ELR (cell line): ENCODE data around the gene SMARCA2.

ENCODE experiments used
- DNase-seq: peaks from one replicate; pipeline ENCODE4 v3.0.0-alpha.2; 2015; ENCODE audit warnings: low read depth

SMARCA2 gene

GRCh38 chr9:2015581-2016407 lies 647 bp downstream of the SMARCA2 start:
- DNase-seq = peak; percentile 59

- DNase-seq = peak; percentile 77
Observed at GRCh38 chr9:2016408-2017330, 1.5 kb downstream of the SMARCA2 start.

DNA sequence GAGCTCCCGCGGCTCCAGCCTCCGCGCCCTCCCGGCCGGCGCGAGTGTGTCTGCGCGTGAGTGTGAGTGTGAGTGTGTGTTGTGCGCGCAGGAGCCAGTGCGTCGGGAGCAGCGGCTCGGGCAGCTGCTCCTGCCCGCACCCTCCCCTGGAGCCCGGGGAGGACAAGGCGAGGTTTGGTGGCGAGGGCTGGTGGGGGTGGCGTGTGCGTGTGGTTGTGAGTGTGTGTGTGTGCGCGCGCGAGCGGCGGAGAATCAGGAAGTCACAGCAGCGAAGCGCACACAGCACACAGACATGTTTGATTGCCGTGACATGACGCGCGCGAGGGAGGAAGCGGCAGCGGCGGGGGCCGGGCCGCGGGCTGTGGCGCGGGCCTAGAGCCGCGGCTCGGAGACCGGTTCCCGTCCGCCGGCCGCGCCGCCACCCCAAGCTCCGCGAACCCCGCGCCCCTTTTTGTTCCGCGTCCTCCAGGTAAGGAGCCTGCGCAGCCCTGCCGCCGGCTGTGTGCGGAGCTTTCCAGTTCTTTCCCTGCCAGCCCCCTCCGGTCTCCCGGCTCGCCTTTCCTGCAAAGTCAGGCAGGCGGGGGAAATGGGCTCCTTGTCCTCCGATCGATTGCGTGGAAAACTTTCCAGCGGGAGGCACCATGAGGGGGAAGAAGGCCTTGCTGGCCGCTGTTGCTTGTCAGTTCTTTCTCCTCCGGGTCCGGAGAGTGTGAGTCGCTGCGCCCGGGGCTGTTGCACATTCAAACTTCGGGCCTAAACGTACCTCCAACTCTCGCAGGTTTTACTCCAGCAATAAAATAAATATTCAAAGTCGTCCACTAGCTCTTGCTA lies 2.4 kb downstream of the SMARCA2 start:
- peak; percentile 70 for DNase-seq

DNA sequence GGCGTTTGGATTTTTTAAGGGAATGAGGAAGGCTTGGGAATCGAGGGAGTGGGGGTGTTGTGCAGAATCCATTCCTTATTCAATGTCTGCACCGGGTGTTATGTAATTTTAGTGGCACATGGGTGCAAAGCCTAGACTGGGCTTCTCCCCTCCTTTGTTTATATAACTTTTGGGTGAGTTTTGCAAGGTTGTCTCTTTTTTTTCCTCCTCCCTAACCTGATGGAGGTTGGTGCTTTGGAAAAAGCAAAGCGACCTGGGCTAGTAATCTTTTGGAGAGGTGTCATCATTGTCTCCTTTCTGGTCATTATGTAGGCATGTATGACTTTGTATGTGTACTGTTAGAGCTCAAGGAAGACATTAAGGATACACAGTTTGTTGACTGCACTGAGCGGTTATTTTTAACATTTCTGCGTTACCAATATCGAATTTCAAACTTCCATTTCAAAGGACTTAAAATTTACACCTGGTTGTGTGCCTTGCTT lies 3.1 kb downstream of the SMARCA2 start:
- peak; percentile 12 for DNase-seq

DNA sequence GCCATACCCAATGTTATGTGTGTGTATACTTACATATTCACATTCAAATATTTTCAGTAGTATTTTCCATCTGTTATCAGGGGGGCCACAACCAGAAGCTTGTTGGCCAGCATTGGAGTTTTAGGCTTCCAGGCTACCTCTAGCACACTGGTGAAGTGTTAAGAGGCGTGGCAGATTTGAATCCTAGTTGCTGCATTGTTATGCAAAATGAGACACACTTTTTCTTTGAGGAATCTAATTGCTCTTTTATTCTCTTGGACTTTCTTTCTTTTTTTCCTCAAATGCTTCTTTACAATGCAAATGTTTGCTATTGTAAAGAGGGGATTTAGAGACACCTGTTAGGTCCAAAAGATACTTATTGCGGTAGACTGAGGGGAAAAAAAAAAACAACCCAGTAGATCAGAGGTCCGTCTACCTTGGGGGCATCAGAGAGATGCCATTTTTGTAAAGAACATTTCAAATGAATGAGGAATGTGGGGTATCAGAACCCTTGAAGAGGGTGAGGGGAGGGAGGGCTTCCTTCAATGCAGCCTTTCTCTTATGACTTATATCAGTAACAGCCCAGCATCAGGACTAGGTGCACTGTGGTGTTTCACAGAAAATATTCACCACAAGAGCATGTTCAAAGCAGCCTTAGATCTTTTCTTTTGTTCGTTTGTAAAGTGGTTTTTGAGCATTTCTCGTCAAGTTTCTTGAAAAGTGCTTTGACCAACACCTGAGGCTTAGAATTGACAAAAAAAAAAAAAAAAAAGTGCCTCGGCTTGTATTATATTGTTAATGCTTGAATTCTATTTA lies 3.8 kb downstream of the SMARCA2 start:
- no peak for DNase-seq

DNA sequence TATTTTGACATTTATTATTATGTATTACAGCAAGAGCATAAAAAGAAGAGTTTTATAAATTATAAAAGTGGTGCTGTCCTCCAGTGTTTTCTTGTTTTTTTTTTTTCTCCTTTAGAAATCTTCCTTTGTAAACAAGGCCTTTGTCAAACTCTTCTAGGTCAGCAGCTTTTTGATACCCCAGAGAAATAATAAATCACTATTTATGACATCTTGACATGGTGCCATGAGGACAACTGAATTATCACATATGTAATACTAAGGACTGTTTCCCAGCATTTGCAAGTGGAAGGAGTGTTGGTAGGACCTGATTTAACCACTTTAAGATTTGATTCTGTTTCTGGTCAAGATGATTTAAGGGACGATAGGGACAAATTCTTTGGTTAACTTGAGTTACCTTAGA lies 4.6 kb downstream of the SMARCA2 start:
- DNase-seq = no peak

DNA sequence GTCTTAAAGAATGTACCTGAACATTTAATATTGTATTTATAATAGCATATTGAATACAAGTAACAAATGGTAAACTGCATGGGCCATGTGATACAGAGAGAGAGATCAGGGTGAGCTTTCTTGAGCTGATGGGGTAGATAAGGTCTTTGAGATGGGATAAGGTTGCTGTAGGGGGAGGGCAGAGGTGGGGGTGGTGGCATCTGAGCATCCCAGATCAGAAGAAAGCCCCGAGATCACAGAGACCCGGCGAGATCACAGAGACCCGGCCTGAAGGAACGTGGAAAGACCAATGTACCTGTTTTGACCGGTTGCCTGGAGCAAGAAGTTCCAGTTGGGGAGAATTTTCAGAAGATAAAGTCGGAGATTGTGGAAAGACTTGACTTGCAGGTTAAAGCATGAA lies 6.6 kb downstream of the SMARCA2 start:
- DNase-seq = no peak

DNA sequence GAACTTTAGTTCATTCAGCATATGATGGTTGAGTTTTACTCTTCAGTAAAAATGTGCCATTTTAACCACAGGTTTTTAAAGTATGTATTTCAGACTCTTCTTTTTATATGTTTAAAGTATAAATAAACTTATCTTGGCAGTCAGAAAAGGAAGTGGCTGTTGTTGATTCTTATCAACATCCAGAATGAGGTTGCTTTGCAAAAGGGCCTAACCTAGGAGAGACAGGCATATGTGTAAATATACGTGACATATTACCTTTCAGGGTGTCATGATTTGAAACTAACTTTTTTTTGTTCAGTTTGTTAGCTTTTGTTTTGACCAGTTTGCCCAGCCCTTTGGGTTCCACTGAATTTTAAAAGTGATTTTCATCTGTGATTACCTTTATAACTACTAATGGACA lies 7.4 kb downstream of the SMARCA2 start:
- DNase-seq = no peak

GRCh38 chr9:2023042-2023441 lies 7.9 kb downstream of the SMARCA2 start:
- no peak for DNase-seq

- DNase-seq = no peak
Observed at GRCh38 chr9:2023532-2023931, 8.4 kb downstream of the SMARCA2 start.

GRCh38 chr9:2024888-2025782 lies 10.0 kb downstream of the SMARCA2 start:
- DNase-seq = no peak

DNA sequence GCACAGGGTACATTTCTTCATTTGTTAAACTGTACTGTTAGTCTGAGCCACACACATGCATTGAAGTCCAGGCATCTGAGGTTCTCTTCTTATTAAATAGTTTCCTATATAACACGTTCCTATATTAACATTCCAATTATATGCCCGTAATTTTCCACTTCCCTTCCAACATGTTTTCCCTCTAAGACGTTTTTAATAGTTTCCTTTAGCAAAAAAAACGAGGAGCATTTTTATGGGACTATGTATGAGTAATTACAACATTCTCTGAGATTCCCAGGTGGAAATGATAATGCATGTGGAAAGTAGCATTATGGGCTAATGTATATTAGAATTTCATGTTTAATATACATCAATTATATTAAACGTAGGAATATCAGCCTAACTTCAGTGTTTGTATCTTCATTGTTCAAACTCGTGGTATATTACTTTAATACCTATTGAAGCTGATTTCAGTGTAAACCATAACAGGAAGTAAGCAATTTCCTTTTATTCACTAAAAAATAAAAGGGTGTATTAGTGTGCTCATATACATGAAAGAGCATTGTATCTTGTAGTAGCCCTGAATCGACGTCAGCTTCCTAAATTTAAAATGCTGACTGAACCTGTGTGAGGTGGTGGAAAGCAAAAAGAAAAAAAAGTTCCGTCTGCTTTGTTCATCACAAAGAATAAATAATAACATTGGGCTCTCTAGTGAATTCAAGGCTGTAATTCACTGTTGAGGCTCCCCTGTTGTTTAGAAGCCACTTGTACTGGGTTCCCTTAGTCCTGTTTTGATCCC lies 11.3 kb downstream of the SMARCA2 start:
- DNase-seq = no peak

DNA sequence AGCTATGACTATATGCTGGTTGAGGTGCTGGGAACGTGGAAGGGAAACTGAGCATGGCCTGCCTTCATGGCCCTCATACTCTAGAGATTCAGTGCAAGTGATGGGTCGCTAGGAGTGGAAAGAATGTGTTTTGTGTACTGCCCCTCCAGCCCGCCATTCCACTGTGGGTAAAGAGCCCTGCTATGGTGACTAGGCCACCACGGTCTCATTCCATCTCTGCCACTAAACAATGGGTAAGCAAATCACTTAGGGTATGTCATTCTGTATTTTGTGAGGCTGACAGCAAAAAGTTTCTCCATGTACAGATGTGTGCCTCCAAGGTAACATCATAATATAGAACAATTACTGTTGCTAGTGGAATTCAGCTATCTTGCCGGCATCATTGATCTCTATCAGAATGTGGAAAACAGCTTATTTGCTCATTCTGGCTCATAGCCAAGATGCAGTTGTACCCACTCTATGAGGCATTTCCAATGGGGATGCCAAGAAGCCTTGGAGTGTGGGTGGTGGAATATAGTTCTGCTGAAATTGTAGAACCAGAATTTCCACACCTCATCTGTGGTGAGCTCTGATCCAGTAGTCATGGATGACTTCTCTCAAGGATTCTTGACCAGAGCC lies 12.5 kb downstream of the SMARCA2 start:
- DNase-seq = no peak

DNA sequence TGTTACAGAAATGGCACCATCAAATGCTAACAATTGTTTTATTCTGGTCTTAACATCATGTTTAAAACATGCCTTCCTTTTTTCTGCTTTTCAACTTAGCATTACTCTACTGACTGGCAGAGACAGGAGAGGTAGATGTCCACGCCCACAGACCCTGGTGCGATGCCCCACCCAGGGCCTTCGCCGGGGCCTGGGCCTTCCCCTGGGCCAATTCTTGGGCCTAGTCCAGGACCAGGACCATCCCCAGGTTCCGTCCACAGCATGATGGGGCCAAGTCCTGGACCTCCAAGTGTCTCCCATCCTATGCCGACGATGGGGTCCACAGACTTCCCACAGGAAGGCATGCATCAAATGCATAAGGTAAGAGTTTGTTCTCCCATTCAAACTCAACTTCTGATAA lies 13.7 kb downstream of the SMARCA2 start:
- no peak for DNase-seq

- no peak for DNase-seq
Observed at GRCh38 chr9:2029666-2030170, 14.6 kb downstream of the SMARCA2 start.

DNA sequence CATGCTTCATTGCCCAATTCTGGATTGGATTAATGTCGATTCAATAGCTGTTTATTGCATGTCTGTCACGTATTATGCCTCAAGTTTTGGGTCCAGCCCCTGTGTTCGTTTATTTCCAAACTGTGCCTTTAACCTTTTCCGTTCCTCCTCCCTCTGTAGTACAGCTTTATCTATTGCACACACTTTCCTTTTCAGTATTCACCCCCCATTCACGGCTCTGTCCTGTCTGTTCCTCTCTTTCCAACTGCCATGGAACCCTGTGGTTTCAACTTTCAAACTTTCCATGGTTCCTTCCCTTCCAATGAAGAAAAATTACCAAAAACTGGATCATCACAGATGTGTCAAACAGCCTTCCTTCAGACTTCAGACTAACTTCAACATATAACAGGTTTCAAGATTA lies 17.1 kb downstream of the SMARCA2 start:
- DNase-seq = no peak

DNA sequence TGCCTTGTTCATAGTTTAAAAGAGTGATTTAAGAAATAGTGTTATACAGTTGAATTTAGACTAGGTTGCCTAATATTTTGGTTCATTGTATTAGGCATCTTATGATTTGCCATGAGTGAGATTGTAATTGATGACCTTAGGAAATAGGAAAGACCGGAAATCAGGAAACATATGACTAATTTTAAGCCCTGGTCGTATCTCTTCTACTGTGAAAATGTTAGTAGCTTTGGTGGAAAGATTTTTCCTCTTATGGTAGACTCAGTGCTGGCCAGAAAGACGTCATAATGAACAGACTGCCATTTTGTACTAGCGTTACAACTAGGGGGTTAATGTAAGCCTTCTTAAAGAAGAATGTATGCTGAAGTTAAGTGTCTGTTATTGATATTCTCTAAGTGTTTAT lies 21.7 kb downstream of the SMARCA2 start:
- DNase-seq = no peak

GRCh38 chr9:2039294-2040180 lies 24.4 kb downstream of the SMARCA2 start:
- DNase-seq = no peak
